ENCODE measurements around the gene CAPN2.

The CAPN2 gene

DNA sequence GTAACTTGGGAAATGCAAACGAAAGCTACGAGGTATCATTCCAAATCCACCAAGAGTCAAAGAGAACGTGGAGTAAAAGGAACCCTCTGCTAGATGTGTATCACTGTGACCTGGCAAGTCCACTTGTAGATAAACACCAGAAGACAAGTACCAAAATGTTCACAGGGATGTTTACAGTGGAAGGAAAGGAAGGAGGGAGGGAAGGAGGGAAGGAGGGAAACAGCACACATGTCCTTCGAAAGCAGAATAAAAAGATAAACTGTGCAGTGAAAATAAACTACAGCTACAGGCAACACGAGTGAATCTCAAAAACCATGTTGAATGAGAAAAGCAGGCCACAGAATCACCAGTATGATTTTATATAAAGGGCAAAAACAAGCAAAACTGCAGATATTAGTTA, 73.5 kb downstream of the CAPN2 start:
- no peak for DNase-seq (ENCODE audit: low read depth)
- H3K4me3 ChIP-seq (ENCODE audit: control insufficient read depth, low read depth, low read length) = no peak overlapping the region
- TF ChIP-seq, protein P1, sequence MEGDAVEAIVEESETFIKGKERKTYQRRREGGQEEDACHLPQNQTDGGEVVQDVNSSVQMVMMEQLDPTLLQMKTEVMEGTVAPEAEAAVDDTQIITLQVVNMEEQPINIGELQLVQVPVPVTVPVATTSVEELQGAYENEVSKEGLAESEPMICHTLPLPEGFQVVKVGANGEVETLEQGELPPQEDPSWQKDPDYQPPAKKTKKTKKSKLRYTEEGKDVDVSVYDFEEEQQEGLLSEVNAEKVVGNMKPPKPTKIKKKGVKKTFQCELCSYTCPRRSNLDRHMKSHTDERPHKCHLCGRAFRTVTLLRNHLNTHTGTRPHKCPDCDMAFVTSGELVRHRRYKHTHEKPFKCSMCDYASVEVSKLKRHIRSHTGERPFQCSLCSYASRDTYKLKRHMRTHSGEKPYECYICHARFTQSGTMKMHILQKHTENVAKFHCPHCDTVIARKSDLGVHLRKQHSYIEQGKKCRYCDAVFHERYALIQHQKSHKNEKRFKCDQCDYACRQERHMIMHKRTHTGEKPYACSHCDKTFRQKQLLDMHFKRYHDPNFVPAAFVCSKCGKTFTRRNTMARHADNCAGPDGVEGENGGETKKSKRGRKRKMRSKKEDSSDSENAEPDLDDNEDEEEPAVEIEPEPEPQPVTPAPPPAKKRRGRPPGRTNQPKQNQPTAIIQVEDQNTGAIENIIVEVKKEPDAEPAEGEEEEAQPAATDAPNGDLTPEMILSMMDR (IDR thresholded peaks at IDR 0.05; ENCODE audit: control insufficient read depth, insufficient read depth, low read depth, low read length, missing control alignments) = no peak

GRCh38 chr1:223788746-223789415, 76.5 kb downstream of the CAPN2 start:
- no peak overlapping the region for H3K4me3 ChIP-seq (ENCODE audit: control insufficient read depth, low read depth, low read length)
- no peak for DNase-seq (ENCODE audit: low read depth)
- TF ChIP-seq, protein P1 (IDR thresholded peaks at IDR 0.05; ENCODE audit: control insufficient read depth, insufficient read depth, low read depth, low read length, missing control alignments) = no peak

- H3K4me3 ChIP-seq (ENCODE audit: control insufficient read depth, low read depth, low read length) = no peak overlapping the region
- no peak for DNase-seq (ENCODE audit: low read depth)
- TF ChIP-seq, protein P1 (IDR thresholded peaks at IDR 0.05; ENCODE audit: control insufficient read depth, insufficient read depth, low read depth, low read length, missing control alignments) = no peak
Observed at GRCh38 chr1:223792046-223792445, 79.7 kb downstream of the CAPN2 start.

DNA sequence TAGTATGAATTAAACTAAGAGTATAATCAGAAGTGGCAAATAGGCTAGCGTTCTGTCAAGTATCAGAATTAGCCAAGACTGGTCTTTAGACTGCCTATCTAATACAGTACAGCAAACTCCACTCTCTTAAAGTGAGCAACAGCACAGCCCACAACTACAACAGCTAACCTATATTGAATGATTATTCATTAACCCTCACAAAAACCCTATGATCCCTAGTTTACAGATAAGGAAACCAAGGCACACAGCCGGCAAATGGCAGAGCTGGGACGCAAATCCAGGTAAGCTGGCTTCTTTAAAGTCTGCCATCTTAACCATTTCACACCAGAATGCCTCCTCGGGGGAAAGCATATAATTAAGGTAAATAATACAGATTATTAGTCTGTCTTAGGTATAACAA, 81.4 kb downstream of the CAPN2 start:
- TF ChIP-seq, protein P1 (IDR thresholded peaks at IDR 0.05; ENCODE audit: control insufficient read depth, insufficient read depth, low read depth, low read length, missing control alignments) = no peak
- no peak for DNase-seq (ENCODE audit: low read depth)

DNA sequence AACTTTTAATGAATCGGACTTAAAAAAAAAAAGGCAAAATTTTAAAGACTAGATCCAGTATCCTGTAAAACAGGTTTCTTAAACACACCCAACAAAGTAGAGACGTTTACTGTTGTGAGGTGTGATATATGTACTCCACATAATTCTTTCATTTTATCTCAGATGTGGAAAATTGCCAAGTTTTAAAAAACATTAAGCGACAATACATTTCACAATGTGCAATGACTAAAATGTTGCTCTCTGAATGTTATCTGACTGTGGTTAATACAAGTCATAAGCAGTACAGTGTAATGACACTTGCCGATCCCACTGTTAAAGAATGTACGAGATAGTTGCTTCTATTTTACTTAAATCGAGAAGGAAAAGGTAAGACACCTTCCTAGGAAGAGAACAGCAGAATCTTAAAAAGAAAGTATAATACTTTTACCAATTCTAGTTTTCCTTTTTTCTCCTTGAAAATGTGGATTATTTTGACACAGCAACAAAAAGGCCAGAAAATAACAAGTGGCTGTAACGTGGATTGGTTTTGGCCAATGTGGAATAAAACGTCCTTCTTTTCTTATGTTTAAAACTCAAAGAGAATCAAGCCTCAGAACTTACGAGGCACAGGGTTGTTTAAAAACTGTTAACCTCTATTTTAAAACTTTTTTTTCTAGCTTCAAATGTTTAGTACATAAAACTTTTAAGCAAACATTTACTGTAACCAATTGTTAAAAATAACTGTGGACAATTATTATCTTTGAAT, 82.0 kb downstream of the CAPN2 start:
- H3K4me3 ChIP-seq (ENCODE audit: control insufficient read depth, low read depth, low read length) = no peak overlapping the region
- TF ChIP-seq, protein P1 (IDR thresholded peaks at IDR 0.05; ENCODE audit: control insufficient read depth, insufficient read depth, low read depth, low read length, missing control alignments) = no peak
- DNase-seq (ENCODE audit: low read depth) = no peak

More for the DNA sequence above, 81.4 kb downstream of the CAPN2 start:
- H3K4me3 ChIP-seq (ENCODE audit: control insufficient read depth, low read depth, low read length) = no peak overlapping the region

DNA sequence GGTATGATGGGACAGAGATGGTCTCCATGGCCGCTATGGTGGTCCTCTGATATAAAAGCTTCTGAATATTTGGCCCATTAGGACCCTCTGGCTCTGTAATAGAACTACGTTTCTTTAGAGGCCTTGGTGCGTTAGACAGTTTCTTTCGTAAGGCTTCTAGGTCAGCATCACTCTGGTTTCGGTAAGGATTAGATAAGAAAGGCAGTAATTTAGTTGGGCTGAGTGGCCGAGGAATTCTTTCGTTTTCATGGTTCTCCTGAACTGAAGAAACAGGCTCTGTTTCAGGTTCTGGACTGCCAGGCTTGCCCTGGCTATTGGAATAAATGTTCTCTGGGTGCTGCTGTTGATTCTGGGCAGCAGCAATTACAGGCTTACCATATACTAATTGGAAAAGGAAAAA, 83.9 kb downstream of the CAPN2 start:
- no peak for DNase-seq (ENCODE audit: low read depth)
- no peak overlapping the region for H3K4me3 ChIP-seq (ENCODE audit: control insufficient read depth, low read depth, low read length)
- TF ChIP-seq, protein P1 (IDR thresholded peaks at IDR 0.05; ENCODE audit: control insufficient read depth, insufficient read depth, low read depth, low read length, missing control alignments) = no peak
